OCI-LY7 (cell line): Measurements from ENCODE around the gene SLC22A12.

Source experiments
- CTCF ChIP-seq: fragments of 200-600 bp; sonication (generic); conservative IDR thresholded peaks from 2 replicates; pipeline ENCODE4 v1.5.1; 2014; ENCODE audit warnings: mild to moderate bottlenecking, antibody characterized with exemption, low read length, moderate library complexity, mixed read lengths
- EZH2phosphoT487 ChIP-seq: fragments of 200-600 bp; sonication (generic); IDR thresholded peaks from 2 replicates; pipeline ENCODE4 v1.6.1; 2018; ENCODE audit warnings: low read depth, borderline replicate concordance, mild to moderate bottlenecking, mixed run types, antibody characterized with exemption, low read length, moderate library complexity, mixed read lengths

GRCh38 chr11:64546600-64546999, 44.4 kb upstream of the SLC22A12 start:
- no peak for TF ChIP-seq CTCF
- TF ChIP-seq EZH2phosphoT487, result no peak
